Activated CD4-positive, alpha-beta T cell treated with anti-CD3 and anti-CD28 coated beads, Interleukin-2, amount 50 U/mL, for 4 hours (primary cell): ENCODE data around the gene TRUB2.

ENCODE experiments used
- DNase-seq, 2 experiments: peaks; one replicate each; pipeline ENCODE4 v3.0.0-alpha.2; 2020

The TRUB2 gene

GRCh38 chr9:128265348-128265847 lies 56.8 kb downstream of the TRUB2 start:
- DNase-seq = no peak

GRCh38 chr9:128262687-128263086 lies 59.6 kb downstream of the TRUB2 start:
- DNase-seq = no peak

GRCh38 chr9:128260340-128260739 lies 61.9 kb downstream of the TRUB2 start:
- no peak for DNase-seq

GRCh38 chr9:128259156-128259555 lies 63.1 kb downstream of the TRUB2 start:
- no peak for DNase-seq

- no peak for DNase-seq
Observed at GRCh38 chr9:128258326-128258725, 63.9 kb downstream of the TRUB2 start.

GRCh38 chr9:128257907-128258306 lies 64.3 kb downstream of the TRUB2 start:
- DNase-seq = no peak

- DNase-seq = no peak
Observed at GRCh38 chr9:128257086-128257825, 65.0 kb downstream of the TRUB2 start.
